CD14-positive monocyte (primary cell): ENCODE data around the gene BCAS1. TPM values are rescaled to one million over a fixed set of nuclear protein-coding genes. Genes with fewer than 3 reads are reported as not detected.

Experiments used
- DNase-seq, 3 donors: peaks; one replicate each; pipeline ENCODE4 v3.0.0-alpha.2; 2011 to 2022
- H2AFZ ChIP-seq: 2 replicates; pipeline ENCODE4 v1.6.0; 2012; ENCODE audit warnings: mild to moderate bottlenecking, low read depth, low read length, inconsistent platforms; ENCODE audit not compliant: insufficient read depth, poor library complexity, severe bottlenecking
- H3K27ac ChIP-seq, 2 donors: 1 replicate in 1 of 2; 2 replicates in 1 of 2; pipeline ENCODE4 v1.5.1; 2012 to 2013; ENCODE audit warnings: low read length in 2 of 2, control low read depth in 1 of 2, inconsistent platforms in 1 of 2, low read depth in 1 of 2, mild to moderate bottlenecking in 1 of 2
- H3K27me3 ChIP-seq, 2 donors: one replicate each; pipeline versions ENCODE4 v1.6.0 to v1.6.1; 2011 to 2013; ENCODE audit warnings: low read length in 2 of 2; ENCODE audit not compliant: control insufficient read depth in 2 of 2, insufficient read depth in 2 of 2
- H3K36me3 ChIP-seq, 2 donors: replicated peaks in 1 of 2; 1 replicate in 1 of 2; 2 replicates in 1 of 2; pipeline versions ENCODE4 v1.5.1 to v1.6.1; 2012 to 2013; ENCODE audit warnings: low read length in 2 of 2, control low read depth in 1 of 2, inconsistent platforms in 1 of 2, mild to moderate bottlenecking in 1 of 2; ENCODE audit not compliant: insufficient read depth in 2 of 2, control insufficient read depth in 1 of 2
- H3K4me1 ChIP-seq, 2 donors: 1 replicate in 1 of 2; 2 replicates in 1 of 2; pipeline versions ENCODE4 v1.5.1 to v1.6.1; 2012 to 2013; ENCODE audit warnings: low read length in 2 of 2, control low read depth in 1 of 2, inconsistent platforms in 1 of 2, mild to moderate bottlenecking in 1 of 2, moderate library complexity in 1 of 2; ENCODE audit not compliant: insufficient read depth in 2 of 2, control insufficient read depth in 1 of 2
- H3K4me2 ChIP-seq: replicated peaks from 2 replicates; pipeline ENCODE3; 2012; ENCODE audit warnings: low read length, moderate library complexity, mild to moderate bottlenecking; ENCODE audit not compliant: poor library complexity, severe bottlenecking; ENCODE audit errors: extremely low read depth
- H3K4me3 ChIP-seq, 3 experiments: fragments of 200-600 bp in 1 of 3; sonication (generic) in 1 of 3; replicated peaks in 1 of 3; 1 replicate in 2 of 3; 2 replicates in 1 of 3; pipeline ENCODE4 v1.5.1; 2011 to 2013; ENCODE audit warnings: low read length in 3 of 3, mild to moderate bottlenecking in 3 of 3, control low read depth in 2 of 3, low read depth in 2 of 3, inconsistent platforms in 1 of 3, moderate library complexity in 1 of 3
- H3K79me2 ChIP-seq: 2 replicates; pipeline ENCODE4 v1.6.0; 2012; ENCODE audit warnings: mild to moderate bottlenecking, control low read depth, inconsistent platforms, low read length, moderate library complexity; ENCODE audit not compliant: insufficient read depth
- H3K9ac ChIP-seq: 2 replicates; pipeline ENCODE4 v1.6.0; 2017; ENCODE audit warnings: low read length, mild to moderate bottlenecking; ENCODE audit not compliant: insufficient read depth, poor library complexity, severe bottlenecking
- H3K9me3 ChIP-seq, 2 donors: replicated peaks in 1 of 2; 1 replicate in 1 of 2; 2 replicates in 1 of 2; pipeline versions ENCODE4 v1.5.1 to v1.6.1; 2012 to 2013; ENCODE audit warnings: low read length in 2 of 2, control low read depth in 1 of 2; ENCODE audit not compliant: control insufficient read depth in 1 of 2, insufficient read depth in 1 of 2
- H4K20me1 ChIP-seq: 2 replicates; pipeline ENCODE4 v1.6.0; 2012; ENCODE audit warnings: mild to moderate bottlenecking, low read length, control low read depth, moderate library complexity; ENCODE audit not compliant: insufficient read depth
- H3K27ac Mint-ChIP-seq, 7 donors: one replicate each; pipeline ENCODE4 v1.8.0; 2020; ENCODE audit warnings: mild to moderate bottlenecking in 7 of 7, mixed read lengths in 7 of 7, moderate library complexity in 6 of 7, inconsistent platforms in 2 of 7
- H3K27me3 Mint-ChIP-seq, 3 donors: one replicate each; pipeline ENCODE4 v1.8.0; 2021 to 2022; ENCODE audit warnings: low read depth in 3 of 3, mild to moderate bottlenecking in 3 of 3, mixed read lengths in 3 of 3, moderate library complexity in 3 of 3, inconsistent platforms in 1 of 3
- H3K36me3 Mint-ChIP-seq, 2 donors: one replicate each; pipeline ENCODE4 v1.8.0; 2020; ENCODE audit warnings: mixed read lengths in 2 of 2, inconsistent platforms in 1 of 2, mild to moderate bottlenecking in 1 of 2
- H3K4me1 Mint-ChIP-seq: one replicate; pipeline ENCODE4 v1.8.0; 2020; ENCODE audit warnings: mild to moderate bottlenecking, mixed read lengths
- H3K4me3 Mint-ChIP-seq, 2 donors: one replicate each; pipeline ENCODE4 v1.8.0; 2020; ENCODE audit warnings: mild to moderate bottlenecking in 2 of 2, mixed read lengths in 2 of 2, moderate library complexity in 1 of 2
- H3K9me3 Mint-ChIP-seq, 7 donors: one replicate each; pipeline ENCODE4 v1.8.0; 2020 to 2022; ENCODE audit warnings: mixed read lengths in 7 of 7, mild to moderate bottlenecking in 6 of 7, moderate library complexity in 6 of 7, inconsistent platforms in 2 of 7
- CTCF ChIP-seq: fragments of 200-600 bp; IDR thresholded peaks from one replicate; pipeline ENCODE4 v1.8.0; 2022; ENCODE audit warnings: antibody characterized with exemption, mild to moderate bottlenecking
- WGBS: methylation state at CpG from one replicate; pipeline ENCODE4 v1.1.5; 2013; ENCODE audit warnings: missing lambda C conversion rate; ENCODE audit not compliant: insufficient coverage; 5-methylcytosine and 5-hydroxymethylcytosine counted together
- intact Hi-C, 2 donors: fragments of 100-400 bp; cut with micrococcal nuclease; formaldehyde crosslinking; loops; one replicate each; pipeline versions ENCODE4 v1.15.0 to v1.15.1; 2023
- polyA plus RNA-seq, 3 donors: library from polyadenylated mRNA; depleted of rRNA in 1 of 3; unstranded in 2 of 3; stranded (reverse) in 1 of 3; fragments of 300-500 nt in 2 of 3; fragments of >200 nt in 1 of 3; fragmentation: Illumina TruSeq in 2 of 3; gene quantifications; 1 replicate in 2 of 3; 2 replicates in 1 of 3; pipeline ENCODE4 v1.2.3, GENCODE V29; 2012 to 2021

Gene BCAS1
- polyA plus RNA-seq, 3 donors: 0.01 to 0.02 TPM; not detected in 1

- Histone ChIP-seq H3K9me3 (no peaks in the 10 kb centered on the region), H2AFZ (no peak overlapping the region), H4K20me1 (no peaks in the 10 kb centered on the region), H3K4me1 (no peaks in the 10 kb centered on the region), H3K36me3 (no peaks in the 10 kb centered on the region), H3K79me2 (no peaks in the 10 kb centered on the region), H3K9ac (no peak overlapping the region), H3K27me3 (no peaks in the 10 kb centered on the region), H3K27ac (no peak overlapping the region), H3K4me2 (no peak overlapping the region), H3K4me3 (no peak overlapping the region)
- no peak for DNase-seq
- intact Hi-C loops: no loop called here
- Mint-ChIP-seq H3K9me3 (peaks cover 0 to 1% (median 0%) of the 10 kb centered on the region in 7 donors), H3K4me1 (peaks cover 4% of the 10 kb centered on the region), H3K4me3 (no peak overlapping the region), H3K27me3 (peaks cover 0 to 2% (median 0%) of the 10 kb centered on the region in 3 donors), H3K27ac (no peak overlapping the region), H3K36me3 (no peaks in the 10 kb centered on the region)
- 100% methylated on average over 2 of the region's 2 CpGs for WGBS
- TF ChIP-seq CTCF: no peak
These were observed 21.6 kb upstream of the BCAS1 start for GRCh38 chr20:54092021-54092420.

- no peak for DNase-seq
- Histone ChIP-seq H3K79me2 (no peaks in the 10 kb centered on the region), H3K36me3 (no peaks in the 10 kb centered on the region), H3K4me3 (no peak overlapping the region), H3K27ac (no peak overlapping the region), H3K27me3 (no peaks in the 10 kb centered on the region), H4K20me1 (no peaks in the 10 kb centered on the region), H3K4me2 (no peak overlapping the region), H3K9ac (no peak overlapping the region), H3K9me3 (no peaks in the 10 kb centered on the region), H2AFZ (no peak overlapping the region), H3K4me1 (no peaks in the 10 kb centered on the region)
- H3K4me3 Mint-ChIP-seq: no peak overlapping the region
- H3K9me3 Mint-ChIP-seq: peaks cover 0 to 1% (median 0%) of the 10 kb centered on the region in 7 donors
- H3K27me3 Mint-ChIP-seq: peaks cover 0 to 2% (median 0%) of the 10 kb centered on the region in 3 donors
- H3K27ac Mint-ChIP-seq: no peak overlapping the region
- intact Hi-C loops: no loop called here
- no peak for TF ChIP-seq CTCF
- H3K36me3 Mint-ChIP-seq: no peaks in the 10 kb centered on the region
- WGBS: 80% methylated on average over 1 of the region's 6 CpGs
- peaks cover 4% of the 10 kb centered on the region for H3K4me1 Mint-ChIP-seq
These were observed 20.7 kb upstream of the BCAS1 start for GRCh38 chr20:54091120-54091480.
